NCI-H524 treated with DMSO at 0.1 percent for 48 hours (cell line): ENCODE results near the gene PAX4.
A peak's percentile ranks its signal among the peaks of the same experiment; 100 is the strongest.
"Not testable (repeated sequence)": the region's sequence is repeated elsewhere in the genome, so short reads cannot be mapped to it uniquely, and the experiment has no call there.

Source experiments
- DNase-seq: peaks from one replicate; lab custom pipeline; 2025; lab: John Stamatoyannopoulos, UW

Gene PAX4

DNA sequence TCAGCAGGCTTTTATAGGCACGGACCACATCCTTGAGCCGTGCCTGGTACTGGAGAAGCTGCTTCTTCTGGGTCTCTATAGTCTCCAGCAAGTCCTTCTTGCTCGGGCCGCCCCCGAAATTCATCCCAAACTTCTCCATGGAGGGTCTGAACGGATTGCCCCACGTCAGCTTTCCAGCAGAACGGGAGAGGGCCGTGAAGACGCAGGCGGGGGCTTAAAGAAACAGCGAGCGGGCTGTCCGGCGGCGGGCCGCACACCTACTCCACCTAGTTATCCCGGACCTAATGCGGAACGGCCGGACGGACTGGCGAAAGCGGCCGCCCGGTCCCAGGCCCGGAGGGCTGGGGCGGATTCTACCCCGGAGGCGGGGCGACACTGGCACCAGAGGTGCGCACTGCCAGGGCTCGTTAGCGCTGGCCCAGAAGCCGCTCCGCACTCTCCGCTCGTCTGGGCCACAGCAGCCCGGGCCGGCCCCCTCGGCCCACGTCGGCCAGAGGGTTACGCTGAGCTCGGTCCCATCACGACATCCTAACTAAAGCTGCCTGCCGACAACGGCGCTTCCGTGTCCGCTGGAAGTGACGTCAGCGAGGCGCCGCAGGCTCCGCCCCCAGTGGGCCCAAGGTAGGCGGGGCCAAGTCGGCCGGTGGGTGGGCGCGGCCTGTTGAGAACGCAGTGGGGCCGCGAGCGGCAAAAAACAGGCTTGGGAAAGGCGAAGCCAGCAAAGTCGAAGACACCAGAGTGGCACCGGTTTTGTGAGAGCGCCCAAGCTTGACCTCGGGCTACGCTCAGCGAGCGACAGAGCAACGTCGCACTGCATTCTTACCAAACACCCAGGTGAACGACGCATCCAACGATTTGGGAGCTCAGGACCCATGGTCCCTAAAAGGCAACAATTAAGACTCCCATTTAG lies 32.6 kb downstream of the PAX4 start, which contains the start of gene GCC1:
TSS of gene GCC1 (minus strand) at position 553 of the 910 bp plus-strand sequence. CDS start at position 139, 414 bp downstream.
- DNase-seq = peak; percentile 40

DNA sequence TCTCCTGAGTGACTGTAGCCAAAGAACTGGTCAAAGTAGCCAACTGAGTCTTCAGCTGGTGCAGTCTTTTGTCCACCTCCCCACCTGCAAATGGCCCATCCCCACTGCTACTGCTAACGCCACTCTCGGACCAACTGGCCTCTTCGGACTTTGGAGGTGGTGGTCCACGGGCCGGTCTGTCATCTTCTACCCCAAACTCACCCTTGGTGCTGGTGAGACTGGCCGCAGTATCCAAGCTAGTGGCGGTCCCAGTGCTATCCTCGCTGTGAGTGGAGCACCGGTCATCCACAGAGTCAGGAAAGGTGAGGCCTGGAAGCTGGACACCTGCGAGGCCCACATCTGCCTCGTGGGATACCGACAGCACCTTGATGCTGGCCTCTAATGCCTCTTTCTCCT lies 33.3 kb downstream of the PAX4 start:
- DNase-seq = no peak

DNA sequence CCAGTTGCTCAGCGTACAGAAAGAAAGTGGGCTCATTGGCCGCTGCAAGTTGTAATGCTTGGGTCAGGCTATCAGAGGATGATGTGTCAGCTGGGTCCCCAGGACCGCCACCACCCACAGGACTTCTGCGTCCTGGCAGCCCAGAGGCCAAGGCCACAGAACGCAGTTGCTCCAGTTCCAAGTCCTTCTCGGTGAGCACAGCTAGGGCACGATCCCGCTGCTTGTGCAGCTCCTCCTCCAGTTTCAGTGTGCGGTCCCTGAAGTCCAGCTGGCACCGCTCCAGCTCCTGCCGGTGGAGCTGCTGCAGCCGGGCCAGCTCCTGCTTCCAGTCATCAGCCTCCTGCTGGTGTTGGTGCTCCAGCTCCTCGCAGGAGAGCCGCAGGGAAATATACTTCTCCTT lies 35.6 kb downstream of the PAX4 start:
- DNase-seq = no peak

DNA sequence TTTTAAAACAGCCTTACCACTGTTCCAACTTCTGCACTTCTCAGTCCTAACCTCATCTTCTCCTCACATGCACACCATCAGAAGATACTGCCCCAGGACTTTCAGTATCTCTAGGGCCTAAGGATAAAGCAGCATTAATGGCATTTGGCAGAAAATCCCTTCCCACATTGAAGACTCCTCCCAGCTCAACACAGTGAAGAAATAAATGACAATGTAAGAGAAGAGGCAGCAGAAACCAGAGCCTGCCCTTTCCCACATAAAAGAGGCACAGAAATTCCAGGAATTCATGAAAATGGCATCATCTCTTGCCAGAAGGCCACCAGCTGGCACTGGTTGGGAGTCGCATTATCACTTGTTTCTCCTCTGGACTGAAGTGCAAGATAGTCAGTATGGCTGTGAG lies 36.2 kb downstream of the PAX4 start:
- DNase-seq = no peak

DNA sequence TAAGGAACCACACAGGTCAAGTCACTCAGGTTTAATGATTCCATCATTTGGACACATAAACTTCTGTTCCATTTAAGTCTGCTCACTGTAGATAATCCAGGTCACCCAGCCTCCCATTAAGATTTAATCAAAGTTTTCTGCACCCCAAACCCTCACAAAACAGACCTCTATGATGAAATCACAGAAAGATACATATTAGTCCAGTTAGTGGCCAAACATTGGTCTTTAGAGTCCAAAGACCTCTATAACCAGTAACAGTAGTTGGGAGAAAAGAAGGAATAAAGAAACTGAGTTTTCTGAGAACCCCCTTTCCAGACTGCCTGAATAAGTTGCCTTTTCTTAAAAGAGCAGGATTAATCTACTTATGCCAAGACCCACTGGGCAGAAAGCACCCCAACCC lies 37.3 kb downstream of the PAX4 start:
- DNase-seq = no peak

DNA sequence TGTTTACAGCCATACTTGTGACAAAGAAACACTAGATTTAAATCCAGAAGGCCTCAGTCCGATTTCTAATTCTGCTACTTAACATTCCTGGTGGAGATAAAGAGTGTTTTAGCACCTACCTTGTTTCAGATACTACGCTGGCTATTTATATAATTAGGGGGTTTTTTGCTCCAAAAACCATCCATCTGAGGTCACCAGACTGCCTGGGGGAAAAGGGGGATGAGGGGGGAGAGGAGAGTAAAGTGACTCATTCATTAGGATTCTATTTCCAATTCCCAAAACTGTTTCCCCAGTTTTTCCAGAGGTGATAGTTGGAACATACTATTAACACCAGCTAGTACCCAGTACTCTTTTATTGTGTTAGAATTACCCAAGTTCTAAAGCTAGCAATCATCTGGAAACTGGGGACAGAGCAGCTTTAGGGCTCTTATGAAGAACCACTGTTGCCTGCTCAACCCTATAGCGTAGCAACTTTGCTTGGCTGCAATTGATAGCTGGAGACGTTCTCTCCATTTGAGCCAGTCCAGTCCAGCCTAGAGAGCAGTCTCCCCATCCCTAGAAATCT lies 39.1 kb downstream of the PAX4 start:
- DNase-seq = no peak

DNA sequence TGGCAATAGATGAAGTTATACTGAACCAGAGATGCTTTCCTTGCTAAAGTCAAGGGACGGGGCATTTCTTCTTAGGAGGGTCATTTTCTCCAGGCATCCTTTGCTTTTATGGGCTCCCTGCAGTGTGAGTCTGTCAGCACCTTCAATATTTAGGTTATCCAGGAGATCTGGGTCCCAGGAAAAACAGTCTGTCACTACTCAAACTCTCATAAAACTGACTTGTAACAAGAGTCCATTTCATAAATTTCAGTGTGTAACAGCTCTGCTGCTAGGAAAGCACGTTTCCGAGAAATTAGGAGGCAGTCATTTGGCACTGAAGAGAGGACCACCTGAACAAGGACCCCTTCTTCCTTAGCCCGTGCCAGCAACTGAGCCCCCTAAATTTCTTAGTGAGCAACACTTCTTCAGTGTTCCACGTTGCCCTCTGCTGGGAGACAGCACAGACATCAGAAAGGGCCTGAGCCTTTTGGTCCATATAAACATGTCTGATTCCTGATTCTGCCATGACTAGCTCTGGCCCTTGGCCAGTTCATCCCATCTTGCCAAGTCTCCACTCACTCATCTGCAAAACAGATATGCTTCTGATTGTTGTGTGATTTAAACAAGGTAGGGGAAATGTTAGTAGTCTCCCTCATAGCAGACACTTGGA lies 39.8 kb downstream of the PAX4 start:
- no peak for DNase-seq

DNA sequence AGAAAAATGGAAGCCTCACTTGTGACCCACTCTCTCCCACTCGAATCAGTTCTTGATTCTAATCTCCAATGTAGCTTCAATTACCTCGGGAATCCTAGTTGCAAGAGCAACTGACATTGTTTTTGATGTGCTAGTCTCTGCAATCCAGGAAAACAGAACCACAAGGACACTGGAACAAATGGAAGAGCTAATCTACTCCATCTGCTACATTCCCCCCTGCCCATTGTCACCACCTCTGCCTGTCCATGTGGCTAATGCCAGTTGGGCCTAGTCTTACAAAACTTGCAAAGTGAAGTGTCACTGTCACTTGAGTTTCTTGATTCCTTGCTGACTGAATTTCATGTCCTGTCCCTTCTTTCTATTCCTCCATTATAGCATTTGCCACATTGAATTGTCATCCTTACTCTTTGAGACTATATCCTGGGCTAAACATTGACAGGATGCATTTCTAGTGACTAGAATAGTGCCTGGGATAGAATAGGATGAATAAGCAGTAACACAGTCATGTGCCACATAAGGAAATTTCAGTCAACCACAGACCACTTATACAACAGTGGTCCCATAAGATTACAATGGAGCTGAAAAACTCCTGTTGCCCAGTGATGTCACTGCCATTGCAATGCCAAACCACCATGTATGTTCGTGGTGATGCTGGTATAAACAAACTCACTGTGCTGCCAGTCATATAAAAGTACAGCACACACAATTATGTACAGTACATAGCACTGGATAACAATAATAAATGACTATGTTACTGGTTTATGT lies 46.0 kb downstream of the PAX4 start:
- no peak for DNase-seq

DNA sequence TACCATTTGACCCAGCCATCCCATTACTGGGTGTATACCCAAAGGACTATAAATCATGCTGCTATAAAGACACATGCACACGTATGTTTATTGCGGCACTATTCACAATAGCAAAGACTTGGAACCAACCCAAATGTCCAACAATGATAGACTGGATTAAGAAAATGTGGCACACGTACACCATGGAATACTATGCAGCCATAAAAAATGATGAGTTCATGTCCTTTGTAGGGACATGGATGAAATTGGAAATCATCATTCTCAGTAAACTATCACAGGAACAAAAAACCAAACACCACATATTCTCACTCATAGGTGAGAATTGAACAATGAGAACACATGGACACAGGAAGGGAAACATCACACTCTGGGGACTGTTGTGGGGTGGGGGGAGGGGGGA lies 49.9 kb downstream of the PAX4 start:
- DNase-seq = not testable (repeated sequence)

DNA sequence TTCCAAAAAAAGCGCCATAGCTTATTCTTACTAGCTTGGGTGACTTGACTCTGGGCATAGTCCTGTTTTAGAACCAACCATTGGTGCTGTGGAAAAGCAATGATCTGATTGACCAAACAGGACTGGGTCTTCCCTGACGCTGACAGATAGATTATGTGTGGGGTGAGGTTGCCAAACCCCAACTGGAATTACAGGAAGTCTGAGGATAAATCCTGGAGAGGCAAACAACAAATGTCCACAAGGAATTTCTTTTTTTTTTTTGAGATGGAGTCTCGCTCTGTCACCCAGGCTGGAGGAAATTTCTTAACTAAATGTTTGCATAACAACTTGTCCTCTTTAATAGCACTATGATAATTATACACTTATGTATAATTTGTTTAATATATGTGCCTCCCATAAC lies 51.7 kb downstream of the PAX4 start:
- DNase-seq = no peak
